HEK293 (cell line): ENCODE measurements around the gene CSF1.

Experiments
- CTCF ChIA-PET: fragments of 350-600 bp; formaldehyde crosslinking; extraction: SDS; loops from one replicate; lab custom pipeline; 2021; ENCODE audit warnings: antibody characterized with exemption; lab: Yijun Ruan, JAX
- POLR2A ChIA-PET: fragments of 300-600 bp; formaldehyde crosslinking; extraction: SDS; loops from one replicate; lab custom pipeline; 2020; ENCODE audit warnings: antibody characterized with exemption, inconsistent platforms; lab: Yijun Ruan, JAX
- H3K27ac ChIP-seq: fragments of 200-500 bp; sonication (Bioruptor generic); 2 replicates; pipeline ENCODE4 v1.5.1; 2014; ENCODE audit warnings: low read depth, low read length, control low read depth, inconsistent platforms; ENCODE audit errors: extremely low read depth
- H3K36me3 ChIP-seq, 2 experiments: fragments of 200-500 bp in 1 of 2; sonication (Bioruptor generic) in 1 of 2; 1 replicate in 1 of 2; 2 replicates in 1 of 2; pipeline ENCODE4 v1.5.1; 2014 to 2017; ENCODE audit warnings: inconsistent platforms in 2 of 2, low read length in 2 of 2; ENCODE audit not compliant: control insufficient read depth in 2 of 2, insufficient read depth in 1 of 2
- H3K4me1 ChIP-seq: fragments of 200-500 bp; sonication (Bioruptor generic); 2 replicates; pipeline ENCODE4 v1.5.1; 2014; ENCODE audit warnings: mild to moderate bottlenecking, low read length, inconsistent platforms; ENCODE audit not compliant: control insufficient read depth, insufficient read depth
- H3K4me3 ChIP-seq: 2 replicates; pipeline ENCODE4 v1.5.1; 2011; ENCODE audit warnings: low read depth, mild to moderate bottlenecking, control low read depth, low read length, moderate library complexity
- H3K9me3 ChIP-seq: fragments of 200-500 bp; sonication (Bioruptor generic); 2 replicates; pipeline ENCODE4 v1.5.1; 2014; ENCODE audit warnings: low read depth, low read length, inconsistent platforms; ENCODE audit not compliant: control insufficient read depth, insufficient read depth
- GLI4 ChIP-seq: fragments of 450-650 bp; formaldehyde crosslinking; IDR thresholded peaks from 2 replicates; pipeline ENCODE4 v1.5.1; 2016; ENCODE audit warnings: missing biosample characterization, missing genetic modification characterization
- KLF7 ChIP-seq: fragments of 450-650 bp; formaldehyde crosslinking; IDR thresholded peaks from 2 replicates; pipeline ENCODE4 v1.5.1; 2016; ENCODE audit warnings: missing biosample characterization, missing genetic modification characterization, borderline replicate concordance
- SCRT1 ChIP-seq: fragments of 450-650 bp; formaldehyde crosslinking; IDR thresholded peaks from 2 replicates; pipeline ENCODE4 v1.5.1; 2016; ENCODE audit warnings: missing biosample characterization, missing genetic modification characterization, borderline replicate concordance
- TSHZ1 ChIP-seq: fragments of 450-650 bp; formaldehyde crosslinking; IDR thresholded peaks from 2 replicates; pipeline ENCODE4 v1.5.1; 2016; ENCODE audit warnings: missing biosample characterization, missing genetic modification characterization, borderline replicate concordance
- ZBTB17 ChIP-seq: fragments of 450-650 bp; formaldehyde crosslinking; IDR thresholded peaks from 2 replicates; pipeline ENCODE4 v1.5.1; 2016; ENCODE audit warnings: missing biosample characterization, missing genetic modification characterization
- ZFP41 ChIP-seq: fragments of 450-650 bp; formaldehyde crosslinking; IDR thresholded peaks from 2 replicates; pipeline ENCODE4 v1.5.1; 2016; ENCODE audit warnings: missing biosample characterization, missing genetic modification characterization, borderline replicate concordance
- ZFP69B ChIP-seq: fragments of 450-650 bp; formaldehyde crosslinking; IDR thresholded peaks from 2 replicates; pipeline ENCODE4 v1.5.1; 2016; ENCODE audit warnings: missing biosample characterization, missing genetic modification characterization
- ZNF114 ChIP-seq: fragments of 450-650 bp; formaldehyde crosslinking; IDR thresholded peaks from 2 replicates; pipeline ENCODE4 v1.5.0; 2017; ENCODE audit warnings: missing biosample characterization, missing genetic modification characterization
- ZNF16 ChIP-seq: fragments of 450-650 bp; formaldehyde crosslinking; IDR thresholded peaks from 2 replicates; pipeline ENCODE4 v1.5.1; 2016; ENCODE audit warnings: low read depth, missing biosample characterization, missing genetic modification characterization
- ZNF2 ChIP-seq: fragments of 450-650 bp; formaldehyde crosslinking; IDR thresholded peaks from 2 replicates; pipeline ENCODE4 v1.5.1; 2016; ENCODE audit warnings: missing biosample characterization, missing genetic modification characterization
- ZNF221 ChIP-seq: fragments of 450-650 bp; formaldehyde crosslinking; IDR thresholded peaks from 2 replicates; pipeline ENCODE4 v1.5.1; 2017; ENCODE audit warnings: missing biosample characterization, missing genetic modification characterization, borderline replicate concordance
- ZNF24 ChIP-seq: fragments of 450-650 bp; formaldehyde crosslinking; IDR thresholded peaks from 2 replicates; pipeline ENCODE4 v1.5.1; 2016; ENCODE audit warnings: missing biosample characterization, missing genetic modification characterization
- ZNF311 ChIP-seq: fragments of 450-650 bp; formaldehyde crosslinking; IDR thresholded peaks from 2 replicates; pipeline ENCODE4 v1.5.1; 2017; ENCODE audit warnings: missing biosample characterization, missing genetic modification characterization, borderline replicate concordance
- ZNF521 ChIP-seq: fragments of 450-650 bp; formaldehyde crosslinking; IDR thresholded peaks from 2 replicates; pipeline ENCODE4 v1.5.1; 2017; ENCODE audit warnings: missing biosample characterization, mild to moderate bottlenecking, missing genetic modification characterization
- ZNF600 ChIP-seq: fragments of 450-650 bp; formaldehyde crosslinking; IDR thresholded peaks from 2 replicates; pipeline ENCODE4 v1.5.1; 2016; ENCODE audit warnings: missing biosample characterization, missing genetic modification characterization
- ZNF670 ChIP-seq: fragments of 450-650 bp; formaldehyde crosslinking; IDR thresholded peaks from 2 replicates; pipeline ENCODE4 v1.5.1; 2016; ENCODE audit warnings: missing biosample characterization, missing genetic modification characterization, low read depth
- ZNF777 ChIP-seq: fragments of 450-650 bp; formaldehyde crosslinking; IDR thresholded peaks from 2 replicates; pipeline ENCODE4 v1.5.1; 2017; ENCODE audit warnings: missing biosample characterization, missing genetic modification characterization, borderline replicate concordance
- ZSCAN16 ChIP-seq: fragments of 450-650 bp; formaldehyde crosslinking; IDR thresholded peaks from 2 replicates; pipeline ENCODE4 v1.5.1; 2016; ENCODE audit warnings: missing biosample characterization, missing genetic modification characterization
- ZSCAN4 ChIP-seq: fragments of 450-650 bp; formaldehyde crosslinking; IDR thresholded peaks from 2 replicates; pipeline ENCODE4 v1.5.1; 2017; ENCODE audit warnings: missing biosample characterization, missing genetic modification characterization
- TF ChIP-seq, protein P1 (sequence below): fragments of 450-650 bp; formaldehyde crosslinking; IDR thresholded peaks from 2 replicates; pipeline ENCODE4 v1.5.1; 2016; ENCODE audit warnings: missing biosample characterization, missing genetic modification characterization
- TF ChIP-seq, protein P2 (sequence below): fragments of 450-650 bp; formaldehyde crosslinking; IDR thresholded peaks from 2 replicates; pipeline ENCODE4 v1.5.0; 2017; ENCODE audit warnings: missing biosample characterization, missing genetic modification characterization, borderline replicate concordance
- TF ChIP-seq, protein P3 (sequence below): fragments of 450-650 bp; formaldehyde crosslinking; IDR thresholded peaks from 2 replicates; pipeline ENCODE4 v1.5.1; 2016; ENCODE audit warnings: missing biosample characterization, missing genetic modification characterization

CSF1 gene

GRCh38 chr1:109927356-109927755 is 16.7 kb downstream of the CSF1 start (continued):
- TF ChIP-seq, protein P1, sequence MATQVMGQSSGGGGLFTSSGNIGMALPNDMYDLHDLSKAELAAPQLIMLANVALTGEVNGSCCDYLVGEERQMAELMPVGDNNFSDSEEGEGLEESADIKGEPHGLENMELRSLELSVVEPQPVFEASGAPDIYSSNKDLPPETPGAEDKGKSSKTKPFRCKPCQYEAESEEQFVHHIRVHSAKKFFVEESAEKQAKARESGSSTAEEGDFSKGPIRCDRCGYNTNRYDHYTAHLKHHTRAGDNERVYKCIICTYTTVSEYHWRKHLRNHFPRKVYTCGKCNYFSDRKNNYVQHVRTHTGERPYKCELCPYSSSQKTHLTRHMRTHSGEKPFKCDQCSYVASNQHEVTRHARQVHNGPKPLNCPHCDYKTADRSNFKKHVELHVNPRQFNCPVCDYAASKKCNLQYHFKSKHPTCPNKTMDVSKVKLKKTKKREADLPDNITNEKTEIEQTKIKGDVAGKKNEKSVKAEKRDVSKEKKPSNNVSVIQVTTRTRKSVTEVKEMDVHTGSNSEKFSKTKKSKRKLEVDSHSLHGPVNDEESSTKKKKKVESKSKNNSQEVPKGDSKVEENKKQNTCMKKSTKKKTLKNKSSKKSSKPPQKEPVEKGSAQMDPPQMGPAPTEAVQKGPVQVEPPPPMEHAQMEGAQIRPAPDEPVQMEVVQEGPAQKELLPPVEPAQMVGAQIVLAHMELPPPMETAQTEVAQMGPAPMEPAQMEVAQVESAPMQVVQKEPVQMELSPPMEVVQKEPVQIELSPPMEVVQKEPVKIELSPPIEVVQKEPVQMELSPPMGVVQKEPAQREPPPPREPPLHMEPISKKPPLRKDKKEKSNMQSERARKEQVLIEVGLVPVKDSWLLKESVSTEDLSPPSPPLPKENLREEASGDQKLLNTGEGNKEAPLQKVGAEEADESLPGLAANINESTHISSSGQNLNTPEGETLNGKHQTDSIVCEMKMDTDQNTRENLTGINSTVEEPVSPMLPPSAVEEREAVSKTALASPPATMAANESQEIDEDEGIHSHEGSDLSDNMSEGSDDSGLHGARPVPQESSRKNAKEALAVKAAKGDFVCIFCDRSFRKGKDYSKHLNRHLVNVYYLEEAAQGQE (tag by site-specific recombination) = no peak
- TF ChIP-seq, protein P2, sequence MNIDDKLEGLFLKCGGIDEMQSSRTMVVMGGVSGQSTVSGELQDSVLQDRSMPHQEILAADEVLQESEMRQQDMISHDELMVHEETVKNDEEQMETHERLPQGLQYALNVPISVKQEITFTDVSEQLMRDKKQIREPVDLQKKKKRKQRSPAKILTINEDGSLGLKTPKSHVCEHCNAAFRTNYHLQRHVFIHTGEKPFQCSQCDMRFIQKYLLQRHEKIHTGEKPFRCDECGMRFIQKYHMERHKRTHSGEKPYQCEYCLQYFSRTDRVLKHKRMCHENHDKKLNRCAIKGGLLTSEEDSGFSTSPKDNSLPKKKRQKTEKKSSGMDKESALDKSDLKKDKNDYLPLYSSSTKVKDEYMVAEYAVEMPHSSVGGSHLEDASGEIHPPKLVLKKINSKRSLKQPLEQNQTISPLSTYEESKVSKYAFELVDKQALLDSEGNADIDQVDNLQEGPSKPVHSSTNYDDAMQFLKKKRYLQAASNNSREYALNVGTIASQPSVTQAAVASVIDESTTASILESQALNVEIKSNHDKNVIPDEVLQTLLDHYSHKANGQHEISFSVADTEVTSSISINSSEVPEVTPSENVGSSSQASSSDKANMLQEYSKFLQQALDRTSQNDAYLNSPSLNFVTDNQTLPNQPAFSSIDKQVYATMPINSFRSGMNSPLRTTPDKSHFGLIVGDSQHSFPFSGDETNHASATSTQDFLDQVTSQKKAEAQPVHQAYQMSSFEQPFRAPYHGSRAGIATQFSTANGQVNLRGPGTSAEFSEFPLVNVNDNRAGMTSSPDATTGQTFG (tag by site-specific recombination) = no peak

DNA sequence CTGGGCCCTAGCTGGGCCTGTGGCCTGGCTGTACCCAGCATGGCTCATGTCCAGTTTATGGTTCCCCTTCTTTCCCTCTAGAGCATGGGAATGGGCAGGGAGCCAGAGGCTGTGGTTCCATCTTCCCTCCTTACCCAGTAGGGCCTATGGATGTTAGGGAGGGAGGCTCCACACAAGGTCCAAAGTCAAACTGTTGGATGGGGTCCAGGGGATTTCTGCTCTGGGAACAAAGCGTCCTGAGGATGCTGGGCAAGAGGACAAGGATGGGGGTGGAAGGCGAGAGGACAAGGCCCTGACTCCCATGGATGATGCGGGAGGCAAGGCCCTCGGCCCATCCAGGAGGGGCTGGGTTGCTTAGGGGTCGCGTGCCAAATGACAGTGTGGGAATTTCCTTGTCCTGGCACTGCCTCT is 17.3 kb downstream of the CSF1 start:
- Histone ChIP-seq H3K4me3 (no peak overlapping the region), H3K9me3 (no peaks in the 10 kb centered on the region), H3K36me3 (peaks cover 0 to 72% of the 10 kb centered on the region in 2 experiments; a peak in 1 of 3 replicates), H3K4me1 (no peaks in the 10 kb centered on the region), H3K27ac (no peak overlapping the region)
- TF ChIP-seq ZSCAN4 (tag by site-specific recombination) = no peak
- TF ChIP-seq ZNF114 (tag by site-specific recombination) = no peak
- TF ChIP-seq ZNF2 (tag by site-specific recombination) = no peak
- no peak for TF ChIP-seq ZNF311
- no peak for TF ChIP-seq ZNF600 (tag by site-specific recombination)
- TF ChIP-seq ZNF16 (tag by site-specific recombination) = no peak
- TF ChIP-seq ZNF777 = no peak
- TF ChIP-seq, protein P3, sequence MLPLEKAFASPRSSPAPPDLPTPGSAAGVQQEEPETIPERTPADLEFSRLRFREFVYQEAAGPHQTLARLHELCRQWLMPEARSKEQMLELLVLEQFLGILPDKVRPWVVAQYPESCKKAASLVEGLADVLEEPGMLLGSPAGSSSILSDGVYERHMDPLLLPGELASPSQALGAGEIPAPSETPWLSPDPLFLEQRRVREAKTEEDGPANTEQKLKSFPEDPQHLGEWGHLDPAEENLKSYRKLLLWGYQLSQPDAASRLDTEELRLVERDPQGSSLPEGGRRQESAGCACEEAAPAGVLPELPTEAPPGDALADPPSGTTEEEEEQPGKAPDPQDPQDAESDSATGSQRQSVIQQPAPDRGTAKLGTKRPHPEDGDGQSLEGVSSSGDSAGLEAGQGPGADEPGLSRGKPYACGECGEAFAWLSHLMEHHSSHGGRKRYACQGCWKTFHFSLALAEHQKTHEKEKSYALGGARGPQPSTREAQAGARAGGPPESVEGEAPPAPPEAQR (tag by site-specific recombination) = no peak
- no peak for TF ChIP-seq GLI4
- no peak for TF ChIP-seq ZBTB17
- TF ChIP-seq ZFP41 = no peak
- no peak for TF ChIP-seq KLF7 (tag by site-specific recombination)
- no peak for TF ChIP-seq SCRT1 (tag by site-specific recombination)
- TF ChIP-seq ZNF521 (tag by site-specific recombination) = no peak
- no peak for TF ChIP-seq TSHZ1 (tag by site-specific recombination)
- TF ChIP-seq ZFP69B (tag by site-specific recombination) = no peak
- no peak for TF ChIP-seq ZNF221
- TF ChIP-seq ZNF24 (tag by site-specific recombination) = no peak
- no peak for TF ChIP-seq ZNF670 (tag by site-specific recombination)
- no peak for TF ChIP-seq ZSCAN16 (tag by site-specific recombination)
- ChIA-PET POLR2A (no interaction called here), CTCF (interaction anchor here (0.7 to 2.8 kb wide), 2 partner anchors 10 to 56 kb away, joined by 3 to 7 read pairs; partner anchors contain the start of gene AHCYL1)
